ENCODE data around the gene ZNF239.
"Not testable (repeated sequence)": the region's sequence is repeated elsewhere in the genome, so short reads cannot be mapped to it uniquely, and the experiment has no call there.

Gene ZNF239

DNA sequence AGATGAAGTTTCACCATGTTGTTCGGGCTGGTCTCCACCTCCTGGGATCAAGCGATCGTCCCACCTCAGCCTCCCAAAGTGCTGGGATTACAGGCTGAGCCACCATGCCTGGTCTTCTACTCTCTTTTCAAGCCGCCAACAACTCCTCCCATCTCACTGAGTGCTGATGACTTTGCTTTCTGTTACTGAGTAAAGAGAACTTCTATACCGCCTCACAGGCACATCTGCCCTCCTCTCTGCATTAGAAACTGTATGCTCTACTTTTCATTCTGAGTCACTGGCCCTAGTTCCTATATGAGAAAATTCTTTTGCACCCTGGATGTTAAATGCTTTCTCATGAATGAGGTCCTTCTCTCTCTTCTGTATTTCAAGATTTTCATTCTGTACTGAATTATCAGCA, 2.2 kb upstream of the ZNF239 start:
- DNase-seq (ENCODE audit: low read depth in 2 of 2) = no peak

DNA sequence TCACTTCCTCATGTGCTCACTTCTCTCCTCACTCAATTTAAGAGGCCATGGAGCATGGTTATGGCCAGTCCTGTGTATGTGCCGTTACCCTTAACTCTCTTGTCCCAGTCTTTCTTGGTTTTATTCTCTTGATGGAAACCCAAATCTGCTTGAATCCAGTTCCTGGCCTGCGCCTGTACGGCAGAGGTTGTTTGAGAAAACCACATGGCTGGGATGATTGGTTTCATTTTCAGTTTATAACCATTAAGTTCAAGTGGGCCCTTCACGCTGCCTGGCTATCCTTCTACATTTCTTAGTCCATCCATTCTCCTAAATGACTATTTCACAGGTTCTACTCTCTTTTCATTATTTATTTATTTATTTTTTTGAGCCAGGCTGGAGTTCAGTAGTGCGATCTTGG, 1.6 kb upstream of the ZNF239 start:
- DNase-seq (ENCODE audit: low read depth in 2 of 2) = no peak

- DNase-seq (ENCODE audit: low read depth in 2 of 2) = no peak
Measured at GRCh38 chr10:43574906-43575305, 490 bp upstream of the ZNF239 start.

DNA sequence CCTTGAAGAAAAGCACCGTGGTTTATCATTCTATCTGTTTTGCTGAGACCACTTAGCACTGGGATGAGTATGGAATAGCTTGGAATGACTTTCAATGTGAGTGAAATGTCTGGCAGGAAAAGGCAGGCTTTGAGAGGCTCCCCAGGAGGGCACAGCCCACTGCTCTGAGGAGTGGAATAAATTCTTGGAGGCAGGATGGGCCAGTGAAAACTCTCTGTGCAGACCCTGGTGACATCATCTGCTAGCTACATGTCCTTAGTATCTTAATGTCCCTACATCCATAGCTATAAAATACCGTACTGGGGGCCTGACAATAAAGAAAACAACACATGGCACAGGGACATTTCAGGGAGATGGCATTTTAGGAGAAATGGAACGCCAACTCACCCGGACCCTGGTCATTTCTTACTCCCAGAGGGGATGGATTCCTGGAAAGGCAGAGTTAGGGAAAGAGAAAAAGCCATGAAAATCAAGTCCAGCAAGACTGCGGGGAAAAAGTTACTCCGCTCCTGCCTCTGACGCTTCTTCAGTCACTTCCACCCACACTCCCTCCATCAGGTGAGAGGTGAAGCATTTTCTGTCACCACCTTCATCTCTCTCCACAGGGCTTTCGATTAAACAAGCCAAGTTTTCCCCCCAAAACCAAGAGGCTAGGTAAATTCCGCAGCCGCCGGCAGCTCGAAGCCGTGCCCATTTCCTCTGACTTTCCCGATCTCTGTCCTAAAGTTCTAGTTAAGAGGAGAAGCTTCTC, 991 bp downstream of the ZNF239 start:
- DNase-seq (ENCODE audit: low read depth in 2 of 2) = no peak

- no peak for DNase-seq (ENCODE audit: low read depth in 2 of 2)
Measured at GRCh38 chr10:43570971-43571370, 3.4 kb downstream of the ZNF239 start.

GRCh38 chr10:43569681-43570080, 4.7 kb downstream of the ZNF239 start:
- DNase-seq (ENCODE audit: low read depth in 2 of 2) = no peak

GRCh38 chr10:43557214-43557613, 17.2 kb downstream of the ZNF239 start:
- DNase-seq (ENCODE audit: low read depth in 2 of 2) = no peak

DNA sequence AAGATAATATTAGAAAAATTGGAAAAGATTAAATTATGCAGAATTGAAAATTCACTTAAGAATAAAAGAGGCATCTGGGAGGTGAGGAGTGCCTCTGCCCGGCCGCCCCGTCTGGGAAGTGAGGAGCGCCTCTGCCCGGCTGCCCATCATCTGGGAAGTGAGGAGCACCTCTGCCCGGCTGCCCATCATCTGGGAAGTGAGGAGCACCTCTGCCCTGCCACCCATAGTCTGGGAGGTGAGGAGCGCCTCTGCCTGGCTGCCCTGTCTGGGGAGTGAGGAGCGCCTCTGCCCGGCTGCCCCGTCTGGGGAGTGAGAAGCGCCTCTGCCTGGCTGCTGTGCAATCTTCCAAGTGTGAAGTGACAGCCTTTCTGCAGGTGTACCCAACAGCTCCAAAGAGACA, 30.7 kb downstream of the ZNF239 start:
- not testable (repeated sequence) for DNase-seq (ENCODE audit: low read depth in 2 of 2)

- DNase-seq (ENCODE audit: low read depth in 2 of 2) = no peak
Measured at GRCh38 chr10:43524434-43525247, 49.8 kb downstream of the ZNF239 start.

All from stimulated activated CD4-positive, alpha-beta T cell treated with anti-CD3 and anti-CD28 coated beads, Interleukin-15, amount 100 ng/mL, for 48 hours (primary cell).